Astrocyte (in vitro differentiated cells and primary cell): Measurements from ENCODE around the gene EGFR.

Source experiments
- CTCF ChIP-seq: IDR thresholded peaks from 2 replicates; pipeline ENCODE4 v1.5.1; 2011; ENCODE audit warnings: low read depth, mild to moderate bottlenecking, inconsistent platforms, low read length, moderate library complexity; ENCODE audit not compliant: insufficient read depth
- EZH2 ChIP-seq: IDR thresholded peaks from 2 replicates; pipeline ENCODE4 v1.6.1; 2012; ENCODE audit warnings: mild to moderate bottlenecking, low read length, inconsistent platforms; ENCODE audit not compliant: insufficient read depth

DNA sequence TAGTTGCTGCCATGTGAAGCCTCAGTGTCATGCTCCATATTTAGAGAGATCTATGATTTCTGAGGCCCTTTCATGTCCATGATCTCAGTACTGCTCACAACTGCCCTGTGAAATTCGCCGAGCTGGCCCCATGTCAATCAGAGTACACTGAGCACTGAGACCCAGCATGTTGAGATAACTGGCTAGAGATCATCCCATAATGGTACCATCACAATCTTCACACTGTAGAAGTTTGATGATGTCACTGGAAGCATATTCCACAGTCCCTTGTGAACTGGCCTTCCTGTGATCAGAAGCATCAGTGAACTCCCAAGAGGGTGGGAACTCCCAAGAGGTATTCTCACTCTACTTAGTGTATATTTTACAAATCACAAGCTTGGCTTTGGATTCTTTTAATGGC lies 116.0 kb downstream of the EGFR start:
- TF ChIP-seq CTCF, result no peak
- no peak for TF ChIP-seq EZH2
